Neural crest cell (in vitro differentiated cells): ENCODE results near the gene TMEM233. TPM values are rescaled to one million over a fixed set of nuclear protein-coding genes. Genes with fewer than 3 reads are reported as not detected.
A peak's percentile ranks its signal among the peaks of the same experiment; 100 is the strongest.

Experiments used
- DNase-seq: peaks from one replicate; pipeline ENCODE4 v3.0.0; 2021; ENCODE audit warnings: low read depth, mixed read lengths, low spot score
- H3K27ac Mint-ChIP-seq: one replicate; pipeline ENCODE4 v1.8.0; 2021; ENCODE audit warnings: mild to moderate bottlenecking, mixed read lengths; ENCODE audit not compliant: unreplicated experiment
- H3K27me3 Mint-ChIP-seq: 2 replicates; pipeline ENCODE4 v1.8.0; 2021; ENCODE audit warnings: low read depth, mild to moderate bottlenecking, mixed read lengths
- H3K36me3 Mint-ChIP-seq: 2 replicates; pipeline ENCODE4 v1.8.0; 2021; ENCODE audit warnings: low read depth, mild to moderate bottlenecking, mixed read lengths
- H3K4me1 Mint-ChIP-seq: 2 replicates; pipeline ENCODE4 v1.8.0; 2021; ENCODE audit warnings: mixed read lengths
- H3K4me3 Mint-ChIP-seq: one replicate; pipeline ENCODE4 v1.8.0; 2021; ENCODE audit warnings: mild to moderate bottlenecking, mixed read lengths
- H3K9me3 Mint-ChIP-seq: 2 replicates; pipeline ENCODE4 v1.8.0; 2021; ENCODE audit warnings: mixed read lengths
- CTCF ChIP-seq: fragments of 200-600 bp; sonication (generic); conservative IDR thresholded peaks from 2 replicates; pipeline ENCODE4 v1.5.0; 2021; ENCODE audit warnings: antibody characterized with exemption, mild to moderate bottlenecking
- total RNA-seq: library from RNA; stranded (reverse); gene quantifications from 2 replicates; pipeline ENCODE4 v1.2.1, GENCODE V29; 2021

TMEM233 gene
- total RNA-seq, 1 donor from 2014 or later = not detected

- TF ChIP-seq CTCF = no peak
- no peak overlapping the region for H3K27ac Mint-ChIP-seq
- no peaks in the 10 kb centered on the region for H3K36me3 Mint-ChIP-seq
- H3K27me3 Mint-ChIP-seq = peaks cover 61% of the 10 kb centered on the region
- no peaks in the 10 kb centered on the region for H3K9me3 Mint-ChIP-seq
- no peak for DNase-seq
- H3K4me3 Mint-ChIP-seq = no peak overlapping the region
- H3K4me1 Mint-ChIP-seq = no peaks in the 10 kb centered on the region
These were observed 16.7 kb upstream of the TMEM233 start for GRCh38 chr12:119576915-119577314.

- no peak for DNase-seq
- TF ChIP-seq CTCF = no peak
- Mint-ChIP-seq H3K27me3 (peaks cover 68% of the 10 kb centered on the region), H3K9me3 (no peaks in the 10 kb centered on the region), H3K4me1 (no peaks in the 10 kb centered on the region), H3K4me3 (no peak overlapping the region), H3K36me3 (no peaks in the 10 kb centered on the region), H3K27ac (no peak overlapping the region)
These were observed 15.5 kb upstream of the TMEM233 start for GRCh38 chr12:119578112-119578511.

- peaks cover 93% of the 10 kb centered on the region for H3K27me3 Mint-ChIP-seq
- TF ChIP-seq CTCF = no peak
- H3K36me3 Mint-ChIP-seq = peaks cover 3% of the 10 kb centered on the region
These were observed 4.5 kb upstream of the TMEM233 start for GRCh38 chr12:119589097-119589496.

GRCh38 chr12:119589634-119590033 lies 3.9 kb upstream of the TMEM233 start:
- Mint-ChIP-seq H3K27me3 (peaks cover 93% of the 10 kb centered on the region), H3K36me3 (peaks cover 3% of the 10 kb centered on the region), H3K9me3 (no peaks in the 10 kb centered on the region), H3K4me3 (no peak overlapping the region), H3K27ac (no peak overlapping the region), H3K4me1 (peaks cover 7% of the 10 kb centered on the region)
- no peak for DNase-seq
- no peak for TF ChIP-seq CTCF

More at GRCh38 chr12:119589097-119589496, 4.5 kb upstream of the TMEM233 start:
- no peak overlapping the region for H3K4me3 Mint-ChIP-seq
- H3K4me1 Mint-ChIP-seq = peaks cover 1% of the 10 kb centered on the region
- H3K27ac Mint-ChIP-seq = no peak overlapping the region
- no peak for DNase-seq
- no peaks in the 10 kb centered on the region for H3K9me3 Mint-ChIP-seq

- DNase-seq = no peak
- Mint-ChIP-seq H3K27me3 (peaks cover 97% of the 10 kb centered on the region), H3K9me3 (no peaks in the 10 kb centered on the region), H3K4me1 (peaks cover 13% of the 10 kb centered on the region), H3K27ac (no peak overlapping the region), H3K4me3 (no peak overlapping the region), H3K36me3 (peaks cover 3% of the 10 kb centered on the region)
- no peak for TF ChIP-seq CTCF
These were observed 1.3 kb upstream of the TMEM233 start for GRCh38 chr12:119592232-119592631.

GRCh38 chr12:119594399-119594730 lies 791 bp downstream of the TMEM233 start:
- peaks cover 13% of the 10 kb centered on the region for H3K4me1 Mint-ChIP-seq
- DNase-seq = no peak
- H3K27me3 Mint-ChIP-seq = peaks cover 99% of the 10 kb centered on the region
- no peaks in the 10 kb centered on the region for H3K9me3 Mint-ChIP-seq
- peak overlapping the region; percentile 60 for H3K4me3 Mint-ChIP-seq
- no peak for TF ChIP-seq CTCF
- no peak overlapping the region for H3K27ac Mint-ChIP-seq
- H3K36me3 Mint-ChIP-seq = peaks cover 3% of the 10 kb centered on the region
